ENCODE data around the gene PCDHA1. TPM values are rescaled to one million over a fixed set of nuclear protein-coding genes. Genes with fewer than 3 reads are reported as not detected.

PCDHA1 gene
- total RNA-seq, 3 donors from 2014 or later (not counting 1 experiment from before 2014, with no cell fraction given), result not detected

DNA sequence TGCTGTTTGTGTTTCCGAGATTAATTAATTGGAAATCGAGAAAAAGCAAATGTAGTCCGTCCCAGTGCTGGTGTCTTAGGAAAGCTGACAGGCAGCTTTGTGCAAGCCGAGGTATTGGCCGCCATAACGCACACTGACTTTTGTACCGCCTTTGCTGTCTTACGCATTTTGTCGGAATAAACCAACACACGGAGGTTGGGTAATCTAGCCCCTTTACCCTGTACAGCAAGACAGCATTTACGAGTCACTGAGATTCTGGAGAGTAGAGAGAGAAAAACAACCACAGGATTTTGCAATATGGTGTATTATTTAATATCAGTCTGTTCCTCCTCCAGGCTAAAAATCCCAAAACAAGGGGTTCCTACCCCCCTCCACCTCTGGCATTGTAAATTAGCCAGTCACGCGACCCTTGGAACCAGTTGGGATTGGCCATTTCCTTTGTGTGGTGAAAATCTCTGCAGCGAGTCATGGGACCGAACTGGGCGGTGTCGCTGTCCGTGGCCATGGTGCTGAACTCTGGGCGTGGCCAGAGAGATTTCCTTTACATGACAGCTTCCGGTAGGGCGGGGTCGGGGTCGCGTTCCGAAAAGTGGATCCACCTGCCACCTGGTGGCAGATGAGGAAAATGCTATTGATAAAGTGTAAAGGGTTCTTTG, 255.0 kb downstream of the PCDHA1 start:
- H3K4me1 ChIP-seq (ENCODE audit: control insufficient read depth, insufficient read depth, low read length), result no peaks in the 10 kb centered on the region
- H3K36me3 ChIP-seq (ENCODE audit: control insufficient read depth, insufficient read depth, low read length), result no peaks in the 10 kb centered on the region
- 11% methylated on average over 23 of the region's 25 CpGs for WGBS (ENCODE audit: insufficient coverage)
- DNase-seq (peak; percentile 18 to 70), ATAC-seq (peak in 2 of 3 donors; percentile 44 to 46)
- no peaks in the 10 kb centered on the region for H3K36me3 Mint-ChIP-seq
- intact Hi-C loops (cut with micrococcal nuclease), result no loop called here
- H3K4me3 Mint-ChIP-seq, result no peak overlapping the region
- no peaks in the 10 kb centered on the region for H3K27me3 Mint-ChIP-seq (ENCODE audit: low read depth in 2 of 2)
- TF ChIP-seq, protein P1, sequence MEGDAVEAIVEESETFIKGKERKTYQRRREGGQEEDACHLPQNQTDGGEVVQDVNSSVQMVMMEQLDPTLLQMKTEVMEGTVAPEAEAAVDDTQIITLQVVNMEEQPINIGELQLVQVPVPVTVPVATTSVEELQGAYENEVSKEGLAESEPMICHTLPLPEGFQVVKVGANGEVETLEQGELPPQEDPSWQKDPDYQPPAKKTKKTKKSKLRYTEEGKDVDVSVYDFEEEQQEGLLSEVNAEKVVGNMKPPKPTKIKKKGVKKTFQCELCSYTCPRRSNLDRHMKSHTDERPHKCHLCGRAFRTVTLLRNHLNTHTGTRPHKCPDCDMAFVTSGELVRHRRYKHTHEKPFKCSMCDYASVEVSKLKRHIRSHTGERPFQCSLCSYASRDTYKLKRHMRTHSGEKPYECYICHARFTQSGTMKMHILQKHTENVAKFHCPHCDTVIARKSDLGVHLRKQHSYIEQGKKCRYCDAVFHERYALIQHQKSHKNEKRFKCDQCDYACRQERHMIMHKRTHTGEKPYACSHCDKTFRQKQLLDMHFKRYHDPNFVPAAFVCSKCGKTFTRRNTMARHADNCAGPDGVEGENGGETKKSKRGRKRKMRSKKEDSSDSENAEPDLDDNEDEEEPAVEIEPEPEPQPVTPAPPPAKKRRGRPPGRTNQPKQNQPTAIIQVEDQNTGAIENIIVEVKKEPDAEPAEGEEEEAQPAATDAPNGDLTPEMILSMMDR (IDR thresholded peaks at IDR 0.05), result no peak
- H3K9me3 Mint-ChIP-seq, result peaks cover 6 to 9% of the 10 kb centered on the region in 2 donors
- H3K4me3 ChIP-seq (ENCODE audit: low read length), result no peak overlapping the region
- peaks cover 8% of the 10 kb centered on the region for H3K9me3 ChIP-seq (ENCODE audit: control insufficient read depth, insufficient read depth, low read length)
- H3K27ac Mint-ChIP-seq, result no peak overlapping the region
- peaks cover 3% of the 10 kb centered on the region for H3K27me3 ChIP-seq (ENCODE audit: control insufficient read depth, insufficient read depth, low read length)
- no peaks in the 10 kb centered on the region for H3K4me1 Mint-ChIP-seq
- no peak overlapping the region for H3K27ac ChIP-seq (ENCODE audit: low read length)

DNA sequence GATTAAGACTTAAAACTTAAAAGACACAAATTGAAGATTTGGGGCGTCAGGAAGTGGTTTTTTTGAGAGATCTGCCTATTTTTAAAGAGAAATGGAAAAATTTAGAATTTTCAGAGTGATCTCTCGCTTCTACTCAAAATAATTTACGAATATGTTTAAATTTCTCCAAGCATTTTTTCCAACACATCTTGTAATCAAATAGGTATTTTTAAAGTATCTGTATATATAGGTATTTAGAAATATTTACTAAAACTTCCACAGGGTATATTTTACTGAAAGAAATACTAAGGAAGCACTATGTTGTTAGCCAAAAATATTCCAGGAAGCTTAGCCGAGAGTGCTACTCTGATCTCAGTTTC, 255.5 kb downstream of the PCDHA1 start:
- ATAC-seq, result no peak
- WGBS (ENCODE audit: insufficient coverage), result 53% methylated on average over 2 of the region's 4 CpGs
- Histone ChIP-seq H3K27me3 (ENCODE audit: control insufficient read depth, insufficient read depth, low read length) (peaks cover 3% of the 10 kb centered on the region), H3K36me3 (ENCODE audit: control insufficient read depth, insufficient read depth, low read length) (no peaks in the 10 kb centered on the region), H3K9me3 (ENCODE audit: control insufficient read depth, insufficient read depth, low read length) (peaks cover 8% of the 10 kb centered on the region), H3K4me3 (ENCODE audit: low read length) (no peak overlapping the region), H3K27ac (ENCODE audit: low read length) (no peak overlapping the region), H3K4me1 (ENCODE audit: control insufficient read depth, insufficient read depth, low read length) (no peaks in the 10 kb centered on the region)
- Mint-ChIP-seq H3K36me3 (no peaks in the 10 kb centered on the region), H3K27me3 (ENCODE audit: low read depth in 2 of 2) (no peaks in the 10 kb centered on the region), H3K4me3 (no peak overlapping the region), H3K27ac (no peak overlapping the region), H3K4me1 (no peaks in the 10 kb centered on the region), H3K9me3 (peaks cover 6 to 7% of the 10 kb centered on the region in 2 donors)
- TF ChIP-seq, protein P1 (IDR thresholded peaks at IDR 0.05), result no peak
- intact Hi-C loops (cut with micrococcal nuclease), result no loop called here
- DNase-seq, result no peak

DNA sequence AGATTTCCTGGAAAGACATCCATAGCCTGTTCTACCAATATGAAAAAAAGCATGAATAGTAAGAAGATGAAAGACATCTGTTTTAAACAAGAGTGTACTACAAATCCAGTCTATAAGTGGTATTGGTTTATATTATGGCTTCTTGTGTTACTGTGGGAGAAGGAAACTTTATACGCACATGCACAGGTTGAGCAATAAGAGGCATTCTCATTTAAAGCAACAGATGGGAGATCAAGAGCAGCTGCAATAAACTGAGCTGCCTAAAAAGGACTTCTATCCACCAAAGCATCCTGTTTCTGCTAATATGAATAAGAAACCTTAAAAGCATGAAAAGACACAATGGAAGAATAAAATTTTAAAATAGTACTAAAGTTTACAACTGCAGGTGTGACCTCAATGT, 256.6 kb downstream of the PCDHA1 start:
- peaks cover 3% of the 10 kb centered on the region for H3K27me3 ChIP-seq (ENCODE audit: control insufficient read depth, insufficient read depth, low read length)
- TF ChIP-seq, protein P1 (IDR thresholded peaks at IDR 0.05), result no peak
- Mint-ChIP-seq H3K36me3 (no peaks in the 10 kb centered on the region), H3K4me1 (no peaks in the 10 kb centered on the region), H3K4me3 (no peak overlapping the region), H3K9me3 (peaks cover 6 to 7% of the 10 kb centered on the region in 2 donors), H3K27ac (no peak overlapping the region), H3K27me3 (ENCODE audit: low read depth in 2 of 2) (no peaks in the 10 kb centered on the region)
- 67% methylated on average over 1 of the region's 1 CpG for WGBS (ENCODE audit: insufficient coverage)
- no peak overlapping the region for H3K4me3 ChIP-seq (ENCODE audit: low read length)
- peaks cover 8% of the 10 kb centered on the region for H3K9me3 ChIP-seq (ENCODE audit: control insufficient read depth, insufficient read depth, low read length)
- DNase-seq, result no peak
- no peaks in the 10 kb centered on the region for H3K36me3 ChIP-seq (ENCODE audit: control insufficient read depth, insufficient read depth, low read length)
- intact Hi-C loops (cut with micrococcal nuclease), result no loop called here
- no peak for ATAC-seq
- no peak overlapping the region for H3K27ac ChIP-seq (ENCODE audit: low read length)
- no peaks in the 10 kb centered on the region for H3K4me1 ChIP-seq (ENCODE audit: control insufficient read depth, insufficient read depth, low read length)
